Measurements from ENCODE around the gene FLNC.

The FLNC gene

GRCh38 chr7:128832880-128833147 is 2.6 kb downstream of the FLNC start:
- no peak for DNase-seq (ENCODE audit: low read depth in 2 of 2)

GRCh38 chr7:128833148-128833945 is 3.1 kb downstream of the FLNC start:
- DNase-seq (ENCODE audit: low read depth in 2 of 2): no peak

GRCh38 chr7:128833946-128834325 is 3.7 kb downstream of the FLNC start:
- no peak for DNase-seq (ENCODE audit: low read depth in 2 of 2)

- DNase-seq (ENCODE audit: low read depth in 2 of 2): no peak
Measured at GRCh38 chr7:128835231-128835751, 5.1 kb downstream of the FLNC start.

- no peak for DNase-seq (ENCODE audit: low read depth in 2 of 2)
Measured at GRCh38 chr7:128835790-128836641, 5.8 kb downstream of the FLNC start.

GRCh38 chr7:128836729-128837348 is 6.6 kb downstream of the FLNC start:
- DNase-seq (ENCODE audit: low read depth in 2 of 2): no peak

GRCh38 chr7:128837521-128837921 is 7.3 kb downstream of the FLNC start:
- no peak for DNase-seq (ENCODE audit: low read depth in 2 of 2)

- DNase-seq (ENCODE audit: low read depth in 2 of 2): no peak
Measured at GRCh38 chr7:128838109-128838779, 8.0 kb downstream of the FLNC start.

- no peak for DNase-seq (ENCODE audit: low read depth in 2 of 2)
Measured at GRCh38 chr7:128838981-128839731, 8.9 kb downstream of the FLNC start.

- DNase-seq (ENCODE audit: low read depth in 2 of 2): no peak
Measured at GRCh38 chr7:128839751-128840177, 9.6 kb downstream of the FLNC start.

- no peak for DNase-seq (ENCODE audit: low read depth in 2 of 2)
Measured at GRCh38 chr7:128840326-128841170, 10.3 kb downstream of the FLNC start.

- no peak for DNase-seq (ENCODE audit: low read depth in 2 of 2)
Measured at GRCh38 chr7:128841171-128841690, 11.0 kb downstream of the FLNC start.

GRCh38 chr7:128841921-128842673 is 11.9 kb downstream of the FLNC start:
- DNase-seq (ENCODE audit: low read depth in 2 of 2): peak; percentile 5 to 33

- DNase-seq (ENCODE audit: low read depth in 2 of 2): no peak
Measured at GRCh38 chr7:128842674-128843641, 12.8 kb downstream of the FLNC start.

GRCh38 chr7:128843938-128844621 is 13.9 kb downstream of the FLNC start:
- DNase-seq (ENCODE audit: low read depth in 2 of 2): no peak

GRCh38 chr7:128844777-128845311 is 14.6 kb downstream of the FLNC start:
- no peak for DNase-seq (ENCODE audit: low read depth in 2 of 2)

- DNase-seq (ENCODE audit: low read depth in 2 of 2): no peak
Measured at GRCh38 chr7:128845475-128845874, 15.3 kb downstream of the FLNC start.
